Stimulated activated CD4-positive, alpha-beta T cell treated with anti-CD3 and anti-CD28 coated beads, TNF-alpha, amount 100 ng/mL, for 48 hours (primary cell): ENCODE data around the gene NPC1.

Source experiments
- DNase-seq, 3 donors: peaks; one replicate each; pipeline ENCODE4 v3.0.0-alpha.2; 2020; ENCODE audit warnings: low read depth in 3 of 3

Gene NPC1

GRCh38 chr18:23548275-23548674 is 38.0 kb downstream of the NPC1 start:
- DNase-seq, result no peak

- no peak for DNase-seq
These were observed 38.5 kb downstream of the NPC1 start for GRCh38 chr18:23547846-23548245.

- no peak for DNase-seq
These were observed 39.0 kb downstream of the NPC1 start for GRCh38 chr18:23547306-23547705.

- no peak for DNase-seq
These were observed 41.0 kb downstream of the NPC1 start for GRCh38 chr18:23545247-23545789.

- DNase-seq, result no peak
These were observed 43.8 kb downstream of the NPC1 start for GRCh38 chr18:23542461-23542860.

GRCh38 chr18:23541349-23542093 is 44.8 kb downstream of the NPC1 start:
- no peak for DNase-seq

DNA sequence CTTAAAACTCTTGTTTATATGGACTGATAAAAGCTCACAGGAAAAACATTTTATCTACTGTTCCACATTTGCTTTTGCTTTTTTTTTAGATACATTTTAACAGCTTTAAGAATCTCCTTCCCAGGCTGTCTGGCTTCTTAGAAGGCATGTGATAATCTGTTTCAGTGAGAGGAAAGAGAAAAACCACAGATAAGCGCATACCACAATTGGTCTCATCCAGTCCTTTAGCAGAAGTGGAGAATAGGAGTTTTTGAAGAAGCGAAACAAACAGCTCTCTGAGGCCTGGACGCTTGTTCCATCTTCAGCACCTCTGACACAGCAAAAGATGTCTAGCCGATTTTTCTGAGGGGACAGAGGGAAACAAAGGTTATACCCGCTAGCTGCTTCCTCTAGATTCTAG is 45.4 kb downstream of the NPC1 start:
- DNase-seq, result no peak

- DNase-seq, result no peak
These were observed 46.3 kb downstream of the NPC1 start for GRCh38 chr18:23539911-23540525.

GRCh38 chr18:23539296-23539695 is 47.0 kb downstream of the NPC1 start:
- no peak for DNase-seq

- DNase-seq, result no peak
These were observed 47.4 kb downstream of the NPC1 start for GRCh38 chr18:23538870-23539269.

GRCh38 chr18:23538001-23538400 is 48.3 kb downstream of the NPC1 start:
- no peak for DNase-seq

- DNase-seq, result no peak
These were observed 49.0 kb downstream of the NPC1 start for GRCh38 chr18:23537274-23537673.

- no peak for DNase-seq
These were observed 50.1 kb downstream of the NPC1 start for GRCh38 chr18:23536204-23536603.

DNA sequence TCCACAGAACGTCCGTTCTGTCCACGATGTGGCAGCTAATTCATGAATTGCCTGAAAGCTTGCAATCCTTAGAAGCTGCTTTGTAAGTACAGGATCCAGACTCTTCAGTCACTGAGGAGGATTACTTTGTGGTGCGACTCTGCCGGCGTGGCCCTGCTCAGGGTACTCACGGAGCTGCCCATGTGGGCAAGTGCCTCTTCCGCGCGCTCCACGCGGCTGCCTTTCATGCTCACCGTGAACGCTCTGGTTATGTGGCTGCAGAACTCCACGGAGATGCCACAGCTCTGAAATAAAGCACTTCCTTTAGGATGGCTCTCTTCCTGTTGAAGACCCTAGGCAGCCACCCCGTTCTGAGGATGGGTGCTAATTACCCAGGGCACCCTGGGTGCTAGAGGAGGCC is 52.0 kb downstream of the NPC1 start:
- DNase-seq, result no peak

- no peak for DNase-seq
These were observed 53.5 kb downstream of the NPC1 start for GRCh38 chr18:23532848-23533247.

- DNase-seq, result no peak
These were observed 54.4 kb downstream of the NPC1 start for GRCh38 chr18:23531912-23532311.

DNA sequence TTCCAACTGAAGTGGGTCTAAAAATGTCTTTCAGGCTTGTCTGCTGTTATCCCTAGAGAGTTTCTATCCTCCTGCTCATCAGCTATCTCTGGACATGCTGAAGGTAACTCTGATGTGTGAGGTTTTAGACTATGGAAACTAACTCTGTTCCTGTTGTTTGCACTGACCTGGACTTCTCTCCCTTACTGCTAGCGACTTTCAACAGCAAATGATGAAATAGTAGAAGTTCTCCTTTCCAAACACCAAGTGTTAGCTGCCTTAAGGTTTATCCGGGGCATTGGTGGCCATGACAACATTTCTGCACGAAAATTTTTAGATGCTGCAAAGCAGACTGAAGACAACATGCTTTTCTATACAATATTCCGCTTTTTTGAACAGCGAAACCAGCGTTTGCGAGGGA is 56.1 kb downstream of the NPC1 start:
- DNase-seq, result no peak

DNA sequence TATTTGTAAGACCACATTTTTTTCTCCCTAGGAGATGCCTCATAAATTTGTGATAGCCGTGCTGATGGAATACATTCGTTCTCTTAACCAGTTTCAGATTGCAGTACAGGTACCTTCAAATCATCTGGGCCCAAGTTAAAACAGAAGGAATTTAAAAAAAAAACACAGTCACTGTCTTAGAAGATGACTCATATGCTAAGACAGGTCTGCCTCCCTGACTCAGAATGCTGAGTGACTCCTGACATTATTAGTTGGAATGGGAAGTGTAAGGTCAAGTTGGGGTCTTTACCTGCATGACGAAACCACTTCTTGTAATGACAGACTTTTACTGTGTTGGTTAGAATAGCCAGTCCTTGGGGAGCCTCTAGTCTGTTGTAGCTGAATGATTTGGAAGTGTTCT is 56.7 kb downstream of the NPC1 start:
- DNase-seq, result no peak

- DNase-seq, result no peak
These were observed 57.5 kb downstream of the NPC1 start for GRCh38 chr18:23528580-23529472.

GRCh38 chr18:23526501-23527063 is 59.7 kb downstream of the NPC1 start:
- no peak for DNase-seq

- DNase-seq, result no peak
These were observed 62.0 kb downstream of the NPC1 start for GRCh38 chr18:23524213-23524707.
